OCI-LY7 (cell line): ENCODE results near the gene GPS2.

Experiments used
- CTCF ChIP-seq: fragments of 200-600 bp; sonication (generic); conservative IDR thresholded peaks from 2 replicates; pipeline ENCODE4 v1.5.1; 2014; ENCODE audit warnings: mild to moderate bottlenecking, antibody characterized with exemption, low read length, moderate library complexity, mixed read lengths
- EZH2phosphoT487 ChIP-seq: fragments of 200-600 bp; sonication (generic); IDR thresholded peaks from 2 replicates; pipeline ENCODE4 v1.6.1; 2018; ENCODE audit warnings: low read depth, borderline replicate concordance, mild to moderate bottlenecking, mixed run types, antibody characterized with exemption, low read length, moderate library complexity, mixed read lengths

DNA sequence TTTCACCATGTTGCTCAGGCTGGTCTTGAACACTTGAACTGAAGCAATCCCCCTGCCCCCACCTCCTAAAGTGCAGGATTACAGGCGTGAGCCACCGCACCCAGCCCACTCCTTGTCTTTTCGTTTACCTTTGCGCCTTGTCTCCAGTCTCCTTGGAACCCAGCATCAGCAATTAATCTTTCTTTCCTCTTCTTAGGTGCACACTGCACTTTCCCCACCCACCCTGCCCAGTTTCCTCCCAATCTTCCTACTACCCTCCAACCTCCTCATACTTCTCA, 51.4 kb downstream of the GPS2 start:
- TF ChIP-seq CTCF (no peak), EZH2phosphoT487 (no peak)
